Astrocyte of the hippocampus (primary cell): ENCODE results near the gene C3orf38.
A peak's percentile ranks its signal among the peaks of the same experiment; 100 is the strongest.
"Not testable (repeated sequence)": the region's sequence is repeated elsewhere in the genome, so short reads cannot be mapped to it uniquely, and the experiment has no call there.

Source experiments
- DNase-seq: peaks from one replicate; pipeline ENCODE4 v3.0.0; 2011; ENCODE audit warnings: low read depth, low spot score

Gene C3orf38

GRCh38 chr3:88152841-88153240, 3.1 kb downstream of the C3orf38 start:
- DNase-seq: no peak

GRCh38 chr3:88166419-88166971, 16.7 kb downstream of the C3orf38 start:
- DNase-seq: no peak

GRCh38 chr3:88167173-88167572, 17.4 kb downstream of the C3orf38 start:
- DNase-seq: no peak

GRCh38 chr3:88167704-88168103, 17.9 kb downstream of the C3orf38 start:
- DNase-seq: peak; percentile 11

GRCh38 chr3:88168171-88168570, 18.4 kb downstream of the C3orf38 start:
- DNase-seq: no peak

GRCh38 chr3:88180398-88180999, 30.7 kb downstream of the C3orf38 start:
- peak; percentile 57 for DNase-seq

- DNase-seq: not testable (repeated sequence)
Observed at GRCh38 chr3:88182165-88182918, 32.6 kb downstream of the C3orf38 start.

- peak; percentile 47 for DNase-seq
Observed at GRCh38 chr3:88188436-88188835, 38.7 kb downstream of the C3orf38 start.

GRCh38 chr3:88189361-88189810, 39.6 kb downstream of the C3orf38 start:
- DNase-seq: no peak

GRCh38 chr3:88191872-88192409, 42.2 kb downstream of the C3orf38 start:
- DNase-seq: no peak

GRCh38 chr3:88192631-88193030, 42.9 kb downstream of the C3orf38 start:
- no peak for DNase-seq

GRCh38 chr3:88195951-88196434, 46.2 kb downstream of the C3orf38 start:
- DNase-seq: peak; percentile 59

- no peak for DNase-seq
Observed at GRCh38 chr3:88198121-88198520, 48.4 kb downstream of the C3orf38 start.

- DNase-seq: peak; percentile 90
Observed at GRCh38 chr3:88203642-88204055, 53.9 kb downstream of the C3orf38 start.
